ENCODE data around the gene SCGN.

Gene SCGN

DNA sequence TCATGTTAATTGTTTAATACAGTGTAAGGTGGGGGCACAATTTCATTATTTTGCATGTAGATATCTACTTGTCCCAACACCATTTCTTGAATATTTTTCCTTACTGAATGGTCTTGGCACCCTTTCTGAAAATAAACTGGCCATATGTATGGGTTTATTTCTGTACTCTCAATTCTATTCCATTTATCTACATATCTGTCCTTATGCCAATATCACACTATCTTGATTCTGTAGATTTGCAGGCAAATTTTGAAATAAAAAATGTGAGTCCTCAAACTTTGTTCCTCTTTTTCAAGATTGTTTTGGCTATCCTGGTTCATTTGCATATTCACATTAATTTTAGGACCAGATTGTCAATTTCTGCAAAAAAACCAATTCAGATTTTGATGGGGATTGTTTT lies 34.8 kb downstream of the SCGN start:
- no peak for DNase-seq (ENCODE audit: low spot score)

DNA sequence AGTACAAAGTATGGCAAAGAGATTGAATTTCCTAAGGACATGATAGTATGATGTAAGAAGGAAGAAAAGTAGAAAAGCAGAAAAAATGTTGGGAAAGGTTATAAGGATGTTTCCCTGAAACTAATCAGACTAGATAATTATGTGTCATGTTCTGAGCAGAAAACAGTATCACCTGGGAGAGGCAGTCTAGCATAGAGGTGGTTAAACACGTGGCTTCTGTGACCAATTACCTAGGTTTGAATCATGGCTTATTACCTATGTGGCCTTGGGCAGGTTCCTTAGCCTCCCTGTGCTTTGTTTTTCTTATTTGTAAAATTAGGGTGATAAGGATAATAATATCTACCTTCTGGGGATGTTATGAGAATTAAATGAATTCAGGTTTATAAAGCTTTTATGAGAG lies 38.0 kb downstream of the SCGN start:
- no peak for DNase-seq (ENCODE audit: low spot score)

DNA sequence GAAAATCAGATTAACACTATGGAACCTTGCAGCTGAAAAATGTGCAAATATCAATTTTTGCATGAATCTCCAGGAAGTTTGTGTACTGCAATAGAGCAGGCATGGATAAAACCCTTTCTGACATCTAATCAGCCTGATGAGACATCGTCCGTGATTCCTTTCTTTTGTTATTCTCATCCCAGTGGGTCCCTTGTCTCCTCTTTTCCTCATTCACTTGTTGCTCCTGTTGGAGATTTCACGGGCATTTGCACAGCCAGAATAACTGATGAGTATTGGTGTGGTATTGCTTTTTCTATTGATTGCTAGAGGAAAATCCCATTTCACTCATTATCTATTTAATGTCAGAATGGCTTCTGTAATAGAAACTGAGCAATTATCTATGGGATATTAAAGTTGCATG lies 39.9 kb downstream of the SCGN start:
- DNase-seq (ENCODE audit: low spot score): no peak

DNA sequence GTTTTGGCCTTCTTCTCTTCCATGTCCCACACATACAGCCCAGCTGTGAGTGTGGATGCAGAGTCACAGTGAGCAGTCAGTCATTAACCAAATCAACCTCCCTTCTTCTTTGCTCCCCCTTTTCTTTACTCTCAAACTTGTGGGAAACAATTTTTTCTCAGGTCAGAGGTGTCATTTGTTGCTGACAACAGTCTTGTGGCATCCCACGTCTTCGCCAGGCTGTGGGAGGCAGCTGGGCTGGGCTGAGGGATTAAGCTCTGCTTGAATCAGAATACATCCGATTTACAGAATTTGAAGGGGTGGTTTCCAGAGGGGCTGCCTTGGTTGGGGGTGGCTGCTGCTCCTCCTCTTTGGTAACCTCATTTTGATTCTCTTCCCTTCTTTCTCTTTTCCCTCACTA lies 40.5 kb downstream of the SCGN start:
- no peak for DNase-seq (ENCODE audit: low spot score)

DNA sequence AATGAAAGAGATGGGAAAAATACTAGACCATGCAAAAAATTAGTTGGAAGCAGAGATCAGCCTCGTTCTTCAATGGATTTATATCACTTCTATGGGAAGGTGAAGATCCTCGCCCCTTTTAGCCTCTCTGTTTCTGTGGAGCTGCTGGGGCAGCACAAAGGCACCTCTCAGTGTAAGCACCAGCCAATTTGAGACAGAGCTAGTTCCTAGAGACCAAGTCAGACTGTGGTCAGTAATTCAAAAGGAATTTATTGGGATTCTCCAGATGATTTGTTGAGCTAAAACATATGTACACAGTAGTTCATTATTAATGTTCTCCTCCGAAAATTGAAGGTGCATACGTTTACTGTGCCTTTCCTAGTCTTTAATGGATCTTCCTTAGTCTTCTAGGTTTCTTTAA lies 42.4 kb downstream of the SCGN start:
- DNase-seq (ENCODE audit: low spot score): no peak

DNA sequence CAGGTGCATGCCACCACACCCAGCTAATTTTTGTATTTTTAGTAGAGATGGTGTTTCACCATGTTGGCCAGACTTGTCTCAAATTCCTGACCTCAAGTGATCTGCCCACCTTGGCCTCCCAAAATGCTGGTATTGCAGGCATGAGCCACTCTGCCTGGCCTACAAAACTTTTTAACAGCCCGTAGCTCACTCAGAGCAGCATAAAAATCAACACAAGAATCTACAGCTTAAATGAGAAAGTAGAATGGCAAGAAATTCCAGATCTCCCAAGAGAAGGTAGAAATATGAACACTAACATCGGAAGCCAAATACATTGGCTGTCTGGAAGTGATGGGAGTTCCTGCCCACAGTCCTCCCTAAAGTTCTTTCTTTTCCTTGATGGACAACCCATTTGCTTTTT lies 43.7 kb downstream of the SCGN start:
- DNase-seq (ENCODE audit: low spot score): no peak

DNA sequence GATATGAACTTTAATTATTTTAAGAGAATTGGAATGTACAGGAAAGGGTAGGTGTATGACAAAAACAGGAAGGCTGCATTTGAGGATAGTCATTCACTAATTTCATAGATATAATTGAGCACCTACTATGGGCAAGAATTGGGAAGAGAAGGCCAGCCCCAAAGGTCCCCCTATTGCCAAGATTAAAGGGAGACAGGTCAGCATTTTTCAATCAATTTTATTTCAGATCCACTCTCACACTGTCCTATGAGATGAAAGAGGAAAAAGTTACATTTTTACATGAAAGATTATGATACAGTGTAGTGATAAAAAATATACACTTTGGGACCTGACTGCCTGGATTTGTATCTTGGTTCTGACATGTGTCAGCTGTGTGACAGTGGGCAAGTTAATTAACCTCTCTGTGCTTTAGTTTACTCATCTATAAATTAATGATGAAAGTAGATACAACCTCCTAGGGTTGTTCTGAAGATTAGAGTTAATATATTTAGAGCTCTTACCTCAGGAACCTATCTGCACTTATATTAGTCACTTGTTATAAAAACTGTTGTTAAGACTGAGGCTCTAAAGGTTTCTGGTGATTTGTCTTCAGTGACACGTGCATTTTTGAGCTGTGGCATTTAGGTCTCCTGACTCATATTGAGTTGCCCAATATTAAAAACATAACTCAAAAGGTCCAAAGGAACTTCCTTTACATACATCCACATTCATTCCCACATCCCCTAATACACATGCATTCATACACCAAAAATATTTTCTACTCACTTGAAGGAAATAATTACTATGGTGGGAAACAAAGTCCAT lies 45.7 kb downstream of the SCGN start:
- DNase-seq (ENCODE audit: low spot score): no peak

DNA sequence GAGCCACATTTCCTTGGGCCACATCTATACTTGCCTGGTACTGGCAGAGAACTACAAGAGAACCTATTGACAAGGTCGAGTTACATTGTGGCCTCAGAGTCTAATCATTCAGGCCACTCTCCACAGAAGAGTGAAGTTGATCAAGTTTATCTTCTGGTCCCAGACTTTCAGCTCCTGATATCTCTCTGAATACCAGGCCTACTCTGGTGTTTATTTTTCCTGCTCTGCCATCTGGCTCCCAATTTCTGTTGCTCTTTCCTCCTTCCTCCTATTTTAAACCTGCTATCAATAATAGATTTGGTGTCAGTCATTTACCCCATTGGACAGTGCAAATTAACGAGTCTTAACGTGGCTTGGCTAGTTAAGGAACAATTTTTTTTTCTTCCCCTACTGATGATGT lies 46.6 kb downstream of the SCGN start:
- DNase-seq (ENCODE audit: low spot score): no peak

DNA sequence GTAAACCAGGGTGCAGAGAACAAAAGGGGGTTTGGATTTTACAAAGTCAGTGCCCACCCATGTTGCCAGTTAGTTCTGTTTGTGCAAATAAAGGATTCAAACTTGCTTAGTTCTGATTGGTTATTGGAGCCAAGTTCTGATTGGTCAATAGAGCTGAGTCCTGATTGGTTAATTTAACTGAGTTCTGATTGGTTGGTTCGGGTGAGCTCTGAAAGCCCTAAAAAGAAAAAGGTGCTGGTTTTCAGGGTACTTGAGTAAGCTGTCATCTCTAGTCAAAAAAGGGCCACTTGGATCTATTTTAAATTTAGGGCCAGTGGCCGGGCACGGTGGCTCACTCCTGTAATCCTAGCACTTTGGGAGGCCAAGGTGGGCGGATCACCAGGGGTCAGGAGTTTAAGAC lies 47.6 kb downstream of the SCGN start:
- no peak for DNase-seq (ENCODE audit: low spot score)

DNA sequence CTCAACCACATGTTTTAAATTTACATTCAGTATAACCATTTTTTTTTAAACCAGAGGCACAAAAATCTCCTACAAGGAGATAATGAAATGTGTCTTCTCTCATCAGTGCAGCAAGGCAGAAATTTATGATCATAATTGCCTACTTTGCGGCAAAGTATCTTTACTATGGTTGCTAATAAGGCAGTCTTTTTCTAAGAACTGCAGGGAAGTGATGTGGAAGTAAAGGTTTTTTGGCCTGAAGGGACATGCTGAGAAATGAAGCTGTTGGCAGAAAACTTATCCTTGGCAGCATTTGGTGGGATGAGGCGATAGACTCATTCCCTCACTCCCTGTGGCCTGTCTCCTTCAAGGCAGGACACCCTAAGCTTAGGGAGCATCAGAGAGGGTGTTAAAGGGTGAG lies 48.7 kb downstream of the SCGN start:
- DNase-seq (ENCODE audit: low spot score): peak; percentile 22

DNA sequence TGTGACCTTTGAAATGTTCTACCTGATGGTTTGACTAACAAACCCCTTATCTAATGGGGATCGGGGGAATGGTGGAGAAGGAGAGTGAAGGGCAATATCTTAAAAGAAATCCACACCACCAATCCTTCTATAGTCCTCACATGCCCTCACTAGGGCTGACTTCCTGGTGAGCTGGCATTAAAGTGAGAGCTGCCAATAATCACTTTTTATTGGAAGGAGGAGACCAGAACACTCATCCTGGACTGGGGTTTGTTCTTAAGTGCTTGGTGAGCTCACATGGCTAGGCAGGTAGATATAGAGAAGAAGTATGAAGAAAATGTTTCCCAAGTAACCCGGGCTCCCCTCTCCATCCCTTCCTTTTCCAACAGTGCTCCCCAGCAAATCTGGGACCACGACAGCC lies 49.8 kb downstream of the SCGN start:
- DNase-seq (ENCODE audit: low spot score): no peak

DNA sequence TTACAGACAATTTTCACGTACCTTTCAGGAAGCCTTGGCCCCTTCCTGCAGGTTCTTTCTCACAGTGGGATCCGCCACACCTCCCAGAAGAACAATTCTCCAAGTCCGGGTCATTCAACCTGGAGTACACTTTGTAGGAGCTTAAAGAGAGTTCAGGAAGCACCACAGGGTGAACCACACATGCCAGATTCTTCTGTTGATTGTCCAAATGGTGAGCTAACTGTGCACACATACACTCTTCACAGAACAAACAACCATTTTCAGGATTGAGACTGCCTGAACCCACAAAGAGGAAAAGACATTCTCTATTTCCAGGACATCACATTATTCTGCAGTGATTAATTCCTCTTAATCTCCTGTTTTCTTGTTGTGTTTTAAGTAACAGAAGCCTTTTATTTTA lies 51.0 kb downstream of the SCGN start:
- no peak for DNase-seq (ENCODE audit: low spot score)

DNA sequence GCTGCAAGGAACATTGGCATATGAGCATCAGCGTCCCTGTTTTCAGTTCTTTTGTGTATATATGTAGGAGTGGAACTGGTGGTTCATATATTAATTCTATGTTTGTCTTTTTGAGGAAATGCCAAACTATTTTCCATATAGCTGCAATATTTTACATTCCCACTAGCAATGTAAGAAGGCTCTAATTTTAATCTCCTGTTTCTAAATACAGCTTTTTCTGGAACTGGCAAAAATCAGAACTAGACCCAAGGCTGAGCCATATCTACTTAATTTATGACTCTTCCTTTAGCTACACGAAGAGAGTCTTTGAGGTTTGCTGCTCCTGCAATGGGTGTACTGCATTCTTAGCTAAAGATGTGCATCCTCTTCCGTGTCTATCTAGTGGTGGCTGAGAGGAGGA lies 52.0 kb downstream of the SCGN start:
- no peak for DNase-seq (ENCODE audit: low spot score)

DNA sequence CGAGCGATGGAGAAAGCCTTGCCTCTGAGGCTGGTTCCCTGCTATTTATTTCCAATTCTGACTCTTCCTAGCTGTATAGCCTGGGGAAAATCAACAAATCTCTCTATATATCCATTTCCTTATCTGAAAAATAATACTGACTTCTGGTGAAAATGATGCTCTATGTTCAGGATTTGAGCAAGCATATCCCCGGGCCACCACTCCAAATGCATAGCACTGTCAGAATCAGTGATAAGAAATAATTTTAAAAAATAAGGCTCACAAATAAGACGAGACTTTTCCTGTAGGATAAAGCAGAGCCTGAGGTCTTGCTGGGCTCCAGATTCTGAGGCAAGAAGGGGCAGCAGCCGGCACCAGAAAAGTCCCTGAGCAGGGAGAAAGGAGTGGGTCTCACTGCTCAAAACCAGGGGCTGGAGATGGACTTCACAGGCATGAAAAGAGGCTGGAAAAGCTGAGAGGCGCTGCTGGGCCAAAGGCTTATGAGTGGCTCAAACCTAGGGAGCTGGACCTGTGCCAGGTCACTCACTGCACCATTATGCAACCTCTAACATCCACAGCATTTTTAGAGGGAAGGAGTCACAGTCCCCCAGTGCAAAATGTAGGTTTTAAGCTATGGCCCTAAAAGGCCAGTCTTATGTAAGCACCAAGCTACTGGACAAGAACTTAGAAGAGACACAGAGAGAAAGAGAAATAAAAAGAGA lies 54.4 kb downstream of the SCGN start:
- no peak for DNase-seq (ENCODE audit: low spot score)

DNA sequence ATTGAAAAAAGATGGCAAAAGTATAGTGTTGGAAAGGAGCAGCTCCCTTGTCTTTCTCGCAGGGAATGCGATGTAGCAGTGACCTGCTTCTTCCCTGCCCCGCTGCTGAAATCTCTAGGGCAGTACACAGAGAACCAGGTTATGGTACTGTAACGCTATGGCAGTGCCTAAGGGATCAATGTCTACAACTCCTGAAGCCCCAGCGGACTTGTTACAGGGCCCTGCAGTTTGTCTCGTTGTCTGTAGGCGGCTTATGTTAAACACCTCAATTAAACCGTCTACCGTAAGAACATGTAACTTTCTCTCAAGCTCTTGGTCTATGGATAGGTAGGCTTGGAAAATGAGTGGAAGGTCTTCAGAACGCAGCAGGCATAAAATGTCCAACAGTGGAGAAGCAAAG lies 57.7 kb downstream of the SCGN start:
- no peak for DNase-seq (ENCODE audit: low spot score)

DNA sequence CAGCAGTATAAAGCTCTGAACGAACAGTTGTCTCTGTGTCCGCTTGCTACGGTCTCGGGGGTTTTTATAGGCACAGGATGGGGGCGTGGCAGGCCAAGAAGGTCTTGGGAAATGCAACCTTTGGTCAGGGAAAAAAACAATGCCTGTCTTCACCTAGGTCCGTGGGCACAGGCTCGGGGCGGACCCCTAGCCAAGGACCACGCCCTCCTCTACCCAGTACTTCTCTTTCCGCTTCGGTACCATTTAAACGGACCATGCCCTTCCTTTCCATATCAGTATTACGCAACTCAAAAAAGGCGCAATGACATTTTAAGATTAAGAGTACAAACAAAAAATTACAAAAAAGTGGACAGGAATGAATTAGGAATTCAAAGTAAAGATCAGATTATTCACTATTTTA lies 58.3 kb downstream of the SCGN start:
- DNase-seq (ENCODE audit: low spot score): no peak

DNA sequence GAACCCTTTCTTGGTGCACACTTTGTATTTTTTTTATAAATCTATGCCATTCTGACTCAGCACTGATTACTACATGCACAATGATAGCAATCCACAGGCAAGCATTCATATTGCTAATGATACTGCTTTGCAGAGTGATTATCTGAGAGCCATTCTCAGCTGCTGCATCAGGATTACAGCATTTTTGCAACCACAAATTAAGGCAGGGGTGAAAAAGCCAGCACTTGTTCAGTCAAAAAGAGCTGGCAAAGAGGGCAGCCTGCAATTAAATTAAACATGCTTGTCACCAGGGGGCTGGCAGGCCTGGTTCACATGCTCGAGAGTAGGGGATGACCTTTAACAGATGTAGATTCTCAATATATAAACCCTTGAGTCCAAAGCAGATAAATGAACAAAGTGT lies 61.8 kb downstream of the SCGN start:
- DNase-seq (ENCODE audit: low spot score): no peak

DNA sequence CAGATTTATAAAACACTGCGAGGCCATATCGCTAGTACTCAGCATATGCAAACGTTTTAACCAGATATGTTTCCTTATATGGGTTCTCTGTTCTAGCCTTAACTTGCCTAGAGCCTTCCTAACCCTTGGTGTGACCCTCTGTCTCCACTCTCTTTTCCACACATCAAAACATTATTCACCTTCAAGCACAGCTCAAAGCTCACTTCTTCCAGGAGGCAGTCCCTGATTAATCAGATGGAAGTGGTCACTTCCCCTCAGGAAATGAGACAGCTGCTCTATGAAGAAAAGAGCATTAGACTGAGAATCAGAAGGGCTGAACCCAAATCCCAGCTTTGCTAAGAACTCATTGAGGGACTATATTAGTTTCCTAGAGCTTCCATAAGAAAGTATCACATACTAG lies 62.8 kb downstream of the SCGN start:
- DNase-seq (ENCODE audit: low spot score): no peak

DNA sequence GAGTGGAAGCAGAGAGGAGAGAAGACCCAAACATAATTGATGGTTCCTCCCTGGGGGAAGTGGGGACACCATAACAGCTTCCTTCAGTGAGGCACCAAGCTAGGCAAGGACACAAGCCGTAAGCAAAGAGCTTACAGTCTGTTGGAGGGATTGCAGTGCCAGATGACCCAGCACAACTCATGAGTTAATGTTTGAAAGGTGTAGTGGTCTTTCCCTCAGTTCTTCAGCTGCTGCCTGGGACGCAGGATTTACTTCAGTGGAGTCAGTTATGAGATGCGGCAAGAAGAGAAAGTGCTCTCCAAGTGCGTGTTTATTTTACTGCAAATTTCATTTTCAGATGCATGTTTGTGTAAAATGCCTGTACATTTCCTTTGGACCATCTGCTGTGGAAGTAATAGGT lies 63.8 kb downstream of the SCGN start:
- DNase-seq (ENCODE audit: low spot score): no peak

DNA sequence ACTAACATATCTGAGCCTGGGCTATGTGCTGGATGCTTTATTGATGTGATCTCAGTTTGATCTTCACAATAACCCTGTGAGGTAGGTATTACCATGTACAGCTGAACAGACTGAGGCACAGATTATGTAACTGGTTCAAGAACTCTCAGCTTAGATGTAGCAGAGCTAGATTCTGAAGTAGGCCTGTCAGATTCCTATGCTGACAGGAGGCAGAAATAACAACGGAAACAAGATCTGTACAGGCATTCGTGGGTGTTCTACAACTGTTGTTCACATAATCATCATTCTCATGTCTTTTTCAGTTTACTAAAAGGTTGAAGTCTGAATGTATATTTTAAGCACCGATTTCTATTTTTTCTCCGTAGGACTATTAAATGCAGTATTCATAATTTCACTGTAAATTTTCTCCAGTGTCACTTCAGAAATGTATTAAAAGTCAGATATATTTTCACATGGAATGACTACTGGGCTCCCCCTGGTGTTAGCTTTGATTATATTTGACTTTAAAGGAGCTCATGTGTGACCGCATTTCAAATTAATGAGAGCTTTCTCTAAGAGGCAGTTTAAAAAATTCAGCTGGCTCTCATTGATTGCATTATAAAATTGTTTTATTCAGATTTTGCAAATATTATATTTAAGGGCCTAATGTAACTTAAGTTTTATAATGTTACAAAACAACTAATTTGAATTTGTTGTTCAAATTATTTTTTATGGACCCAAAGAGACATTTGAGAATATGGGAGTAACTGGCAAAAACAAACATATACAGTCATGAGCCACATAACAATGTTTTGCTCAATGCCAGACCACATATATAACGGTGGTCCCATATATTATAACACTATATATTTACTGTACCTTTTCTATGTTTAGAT lies 66.1 kb downstream of the SCGN start:
- peak; percentile 25 for DNase-seq (ENCODE audit: low spot score)

DNA sequence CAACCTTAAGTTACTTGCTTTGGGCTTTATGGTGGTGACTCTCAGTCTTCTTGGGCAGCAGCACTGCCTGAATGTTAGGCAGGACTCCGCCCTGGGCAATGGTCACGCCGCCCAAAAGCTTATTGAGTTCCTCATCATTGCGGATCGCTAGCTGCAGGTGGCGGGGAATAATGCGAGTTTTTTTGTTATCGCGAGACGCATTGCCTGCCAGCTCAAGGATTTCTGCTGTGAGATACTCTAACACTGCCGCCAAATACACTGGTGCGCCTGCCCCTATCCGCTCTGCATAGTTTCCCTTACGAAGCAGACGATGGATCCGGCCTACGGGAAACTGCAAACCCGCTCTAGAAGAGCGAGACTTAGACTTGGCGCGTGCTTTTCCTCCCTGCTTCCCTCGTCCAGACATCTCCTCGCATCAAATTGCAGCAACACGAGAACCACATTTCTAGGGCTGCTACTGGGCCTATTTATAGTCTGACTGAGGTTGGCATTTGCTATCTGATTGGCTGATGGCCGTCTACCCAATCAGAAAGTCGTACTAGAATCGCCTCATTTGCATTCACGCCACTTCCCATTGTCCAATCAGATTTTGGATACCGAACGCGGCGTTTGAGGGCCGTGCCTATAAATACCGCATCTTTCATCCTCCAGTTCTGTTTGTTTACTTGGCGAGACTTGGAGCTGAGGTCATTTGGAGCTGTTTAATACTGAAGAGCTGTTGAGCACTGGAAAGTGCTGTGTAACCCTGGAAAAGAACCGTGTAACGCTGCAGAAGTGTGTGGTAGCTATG lies 74.3 kb downstream of the SCGN start:
- DNase-seq (ENCODE audit: low spot score): no peak

DNA sequence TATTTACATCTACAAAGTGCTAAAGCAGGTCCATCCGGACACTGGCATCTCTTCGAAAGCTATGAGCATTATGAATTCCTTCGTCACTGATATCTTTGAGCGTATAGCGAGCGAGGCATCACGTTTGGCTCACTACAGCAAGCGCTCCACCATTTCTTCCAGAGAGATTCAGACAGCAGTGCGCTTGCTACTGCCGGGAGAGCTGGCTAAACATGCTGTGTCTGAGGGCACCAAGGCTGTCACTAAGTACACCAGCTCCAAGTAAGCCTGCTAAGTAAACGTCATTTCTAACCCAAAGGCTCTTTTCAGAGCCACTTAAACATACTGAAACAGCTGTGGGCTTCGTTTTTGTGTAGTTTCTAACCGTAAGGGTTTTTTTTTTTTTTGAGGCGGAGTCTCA lies 75.0 kb downstream of the SCGN start:
- DNase-seq (ENCODE audit: low spot score): no peak

Measured in pons (tissue), 1 donor.